Measurements from ENCODE around the gene MYOF.
"Not testable (repeated sequence)": the region's sequence is repeated elsewhere in the genome, so short reads cannot be mapped to it uniquely, and the experiment has no call there.

Gene MYOF

GRCh38 chr10:93287775-93288174 lies 194.4 kb downstream of the MYOF start:
- DNase-seq (ENCODE audit: low spot score), result no peak
- no peak for TF ChIP-seq CTCF (IDR thresholded peaks at IDR 0.05; ENCODE audit: extremely low read depth, missing control alignments)

GRCh38 chr10:93284246-93284645 lies 197.9 kb downstream of the MYOF start:
- DNase-seq (ENCODE audit: low spot score), result not testable (repeated sequence)

GRCh38 chr10:93281367-93281720 lies 200.8 kb downstream of the MYOF start:
- TF ChIP-seq CTCF (IDR thresholded peaks at IDR 0.05; ENCODE audit: extremely low read depth, missing control alignments), result no peak
- DNase-seq (ENCODE audit: low spot score), result no peak

GRCh38 chr10:93280699-93281366 lies 201.3 kb downstream of the MYOF start:
- no peak for DNase-seq (ENCODE audit: low spot score)
- TF ChIP-seq CTCF (IDR thresholded peaks at IDR 0.05; ENCODE audit: extremely low read depth, missing control alignments), result no peak

- TF ChIP-seq CTCF (IDR thresholded peaks at IDR 0.05; ENCODE audit: extremely low read depth, missing control alignments), result no peak
- no peak for DNase-seq (ENCODE audit: low spot score)
Measured at GRCh38 chr10:93280121-93280698, 201.9 kb downstream of the MYOF start.

- no peak for TF ChIP-seq CTCF (IDR thresholded peaks at IDR 0.05; ENCODE audit: extremely low read depth, missing control alignments)
- DNase-seq (ENCODE audit: low spot score), result no peak
Measured at GRCh38 chr10:93277360-93277759, 204.8 kb downstream of the MYOF start.

- DNase-seq (ENCODE audit: low spot score), result no peak
- no peak for TF ChIP-seq CTCF (IDR thresholded peaks at IDR 0.05; ENCODE audit: extremely low read depth, missing control alignments)
Measured at GRCh38 chr10:93274419-93274818, 207.7 kb downstream of the MYOF start.

All from GM20000 (cell line).